Stimulated activated CD8-positive, alpha-beta memory T cell treated with anti-CD3 and anti-CD28 coated beads, Interleukin-12 subunit alpha, Interleukin-12 subunit beta, amount 100 ng/mL, for 4 hours (primary cell): ENCODE data around the gene GGA2.
A peak's percentile ranks its signal among the peaks of the same experiment; 100 is the strongest.
"Not testable (repeated sequence)": the region's sequence is repeated elsewhere in the genome, so short reads cannot be mapped to it uniquely, and the experiment has no call there.

Source experiments
- DNase-seq: peaks from one replicate; pipeline ENCODE4 v3.0.0-alpha.2; 2020; ENCODE audit warnings: low read depth

GGA2 gene, protein sequence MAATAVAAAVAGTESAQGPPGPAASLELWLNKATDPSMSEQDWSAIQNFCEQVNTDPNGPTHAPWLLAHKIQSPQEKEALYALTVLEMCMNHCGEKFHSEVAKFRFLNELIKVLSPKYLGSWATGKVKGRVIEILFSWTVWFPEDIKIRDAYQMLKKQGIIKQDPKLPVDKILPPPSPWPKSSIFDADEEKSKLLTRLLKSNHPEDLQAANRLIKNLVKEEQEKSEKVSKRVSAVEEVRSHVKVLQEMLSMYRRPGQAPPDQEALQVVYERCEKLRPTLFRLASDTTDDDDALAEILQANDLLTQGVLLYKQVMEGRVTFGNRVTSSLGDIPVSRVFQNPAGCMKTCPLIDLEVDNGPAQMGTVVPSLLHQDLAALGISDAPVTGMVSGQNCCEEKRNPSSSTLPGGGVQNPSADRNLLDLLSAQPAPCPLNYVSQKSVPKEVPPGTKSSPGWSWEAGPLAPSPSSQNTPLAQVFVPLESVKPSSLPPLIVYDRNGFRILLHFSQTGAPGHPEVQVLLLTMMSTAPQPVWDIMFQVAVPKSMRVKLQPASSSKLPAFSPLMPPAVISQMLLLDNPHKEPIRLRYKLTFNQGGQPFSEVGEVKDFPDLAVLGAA

DNA sequence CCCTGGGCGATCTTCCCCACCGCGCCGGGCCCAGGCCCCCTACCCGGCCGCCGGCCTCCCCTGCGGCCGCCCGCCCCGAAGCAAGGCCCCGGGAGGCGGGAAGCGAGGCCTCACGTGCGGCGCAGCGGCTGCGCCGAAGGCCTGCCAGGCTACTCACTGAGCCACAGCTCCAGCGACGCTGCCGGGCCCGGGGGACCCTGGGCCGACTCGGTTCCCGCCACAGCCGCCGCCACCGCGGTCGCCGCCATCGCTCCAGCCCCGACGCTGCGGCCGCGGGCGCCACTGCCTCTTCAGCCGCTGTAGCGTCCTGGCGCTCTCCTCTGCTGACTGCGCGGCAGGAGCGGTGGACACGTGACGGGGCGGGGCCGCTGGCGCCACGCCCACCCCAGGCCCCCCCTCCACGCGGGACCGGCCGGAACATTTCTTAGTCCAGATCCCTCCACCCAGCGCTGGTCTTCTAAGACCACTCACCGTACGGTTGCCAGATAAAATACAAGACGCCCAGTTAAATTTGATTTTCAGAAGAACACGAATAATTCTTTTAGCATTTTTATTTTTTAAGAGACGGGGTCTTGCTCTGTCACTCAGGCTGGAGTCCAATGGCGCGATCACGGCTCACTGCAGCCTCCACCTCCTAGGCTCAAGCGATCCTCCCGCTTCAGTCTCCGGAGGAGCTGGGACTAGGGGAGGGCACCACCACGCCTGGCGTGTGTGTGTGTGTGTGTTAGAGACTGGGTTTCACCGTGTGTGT lies at the start of gene GGA2:
Gene GGA2 (minus strand): TSS at position 331 of the 751 bp plus-strand sequence. CDS start 83 bp downstream, at position 248.
- DNase-seq = peak; percentile 70

DNA sequence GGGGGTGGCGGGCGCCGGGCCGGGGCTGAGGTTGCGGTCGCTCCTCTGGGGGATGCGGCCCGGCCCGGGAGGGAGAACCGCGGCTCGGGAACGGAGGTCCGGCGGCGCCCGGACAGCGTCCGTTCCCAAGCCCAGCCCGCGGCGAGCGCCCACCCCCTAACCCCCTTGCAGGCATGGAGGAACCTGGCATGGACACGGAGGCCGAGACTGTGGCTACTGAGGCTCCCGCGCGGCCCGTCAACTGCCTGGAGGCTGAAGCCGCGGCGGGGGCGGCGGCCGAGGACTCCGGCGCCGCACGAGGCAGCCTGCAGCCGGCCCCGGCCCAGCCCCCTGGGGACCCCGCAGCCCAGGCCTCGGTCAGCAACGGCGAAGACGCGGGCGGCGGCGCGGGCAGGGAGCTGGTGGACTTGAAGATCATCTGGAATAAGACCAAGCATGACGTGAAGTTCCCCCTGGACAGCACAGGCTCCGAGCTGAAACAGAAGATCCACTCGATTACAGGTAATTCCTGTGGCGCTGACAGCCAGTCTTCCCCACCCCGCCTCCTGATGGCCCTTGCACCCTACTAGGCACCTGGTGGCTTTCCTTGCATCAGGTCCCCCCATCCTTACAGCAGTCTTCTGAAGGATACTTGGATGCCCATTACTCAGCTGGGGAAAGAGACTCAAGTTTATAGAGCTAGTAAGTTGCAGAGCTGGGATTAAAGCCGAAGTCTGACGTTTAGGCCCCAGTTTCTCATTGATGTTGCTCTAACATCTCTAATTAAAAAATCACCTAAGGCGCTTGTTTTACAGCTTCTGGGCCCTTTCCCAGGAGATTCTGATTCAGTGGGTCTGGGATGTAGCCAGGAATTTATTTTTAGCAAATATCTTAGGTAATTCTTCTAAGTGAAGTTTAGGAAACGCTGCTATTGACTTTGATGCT lies 47.7 kb upstream of the GGA2 start:
- no peak for DNase-seq

DNA sequence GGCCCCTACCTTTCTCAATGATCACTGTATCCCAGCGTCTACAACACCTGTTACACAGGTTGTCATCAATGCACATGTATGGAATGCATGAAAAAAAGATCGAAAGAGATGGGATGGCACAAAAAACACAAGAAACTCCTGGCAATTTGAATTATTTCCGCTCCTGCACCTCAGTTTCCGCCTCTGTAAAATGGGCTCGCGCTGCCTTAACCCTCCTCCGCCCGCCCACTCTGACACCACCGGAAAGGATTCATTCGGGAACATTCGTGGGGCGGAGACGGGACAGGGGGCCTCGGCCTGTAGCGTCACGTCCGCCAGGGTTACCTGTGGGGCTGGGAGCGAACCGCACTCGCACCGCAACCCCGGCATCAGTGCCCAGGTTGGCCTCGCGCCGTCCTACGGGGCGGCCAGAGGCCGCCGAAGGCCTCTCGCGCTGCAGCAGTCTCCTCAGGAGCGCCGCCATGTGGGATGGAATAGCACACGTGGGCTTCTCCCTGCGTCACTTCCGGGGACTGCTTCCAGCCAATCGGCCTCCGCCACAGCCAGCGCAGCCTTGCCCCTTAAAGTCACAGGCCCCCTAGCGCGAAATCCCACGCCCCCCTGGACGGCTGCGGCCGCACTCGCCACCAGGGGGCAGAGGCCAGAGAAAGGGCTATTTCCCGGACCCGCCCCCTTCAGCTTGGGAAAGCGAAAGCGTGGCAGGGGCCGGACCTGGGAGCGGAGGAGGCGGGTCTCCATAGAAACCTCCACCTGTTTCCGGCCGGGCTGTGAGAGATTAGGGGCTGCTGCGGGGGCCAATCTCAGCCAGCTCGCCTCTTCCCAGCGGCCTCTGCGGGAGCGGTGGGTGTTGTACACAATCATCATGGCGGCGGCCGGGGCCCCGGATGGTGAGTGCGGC lies 46.8 kb upstream of the GGA2 start, which contains the start of the genes EARS2 and UBFD1:
Gene EARS2 (minus strand): TSS at position 470 of the 898 bp plus-strand sequence. CDS start 7 bp downstream, at position 463.
Gene UBFD1 (plus strand): TSS at position 847 of the 898 bp plus-strand sequence. CDS start 16 bp downstream, at position 863.
- DNase-seq = peak; percentile 98

DNA sequence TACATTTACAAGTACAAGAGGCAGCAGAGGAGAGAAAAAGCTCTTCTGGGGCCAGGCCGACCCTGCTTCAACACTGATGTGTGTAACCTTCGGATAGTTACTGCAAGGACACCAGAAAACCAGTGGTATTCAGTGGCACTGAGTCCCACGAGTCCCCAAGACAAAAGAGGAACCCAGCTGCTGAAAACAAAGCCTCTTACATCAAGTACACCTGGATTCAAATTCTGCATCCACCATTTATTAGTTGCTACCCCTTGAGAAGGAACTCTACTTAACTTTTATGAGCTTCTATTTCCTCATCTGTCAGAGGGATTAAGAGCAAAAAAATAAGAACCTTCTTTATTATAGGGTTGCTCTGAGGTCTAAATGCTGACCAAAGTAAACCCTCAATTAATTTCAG lies 44.2 kb upstream of the GGA2 start:
- no peak for DNase-seq

DNA sequence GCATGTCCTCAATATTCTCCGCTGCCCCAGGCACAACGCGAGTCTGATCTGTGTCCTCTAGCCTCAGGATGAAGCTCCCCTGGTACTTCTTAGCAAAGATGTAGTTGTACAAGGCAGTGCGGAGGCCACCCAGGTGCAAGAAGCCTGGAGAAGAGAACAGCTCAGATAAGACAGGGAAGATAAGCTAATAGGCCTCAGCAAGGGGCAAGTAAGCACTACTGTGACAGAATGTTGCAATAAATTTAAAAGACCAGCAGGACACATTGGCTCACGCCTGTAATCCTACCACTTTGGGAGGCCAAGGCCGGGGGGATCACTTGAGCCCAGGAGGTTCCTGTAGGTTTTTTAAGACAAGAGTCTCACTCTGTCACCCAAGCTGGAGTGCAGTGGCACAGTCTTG lies 41.9 kb upstream of the GGA2 start:
- DNase-seq = no peak

DNA sequence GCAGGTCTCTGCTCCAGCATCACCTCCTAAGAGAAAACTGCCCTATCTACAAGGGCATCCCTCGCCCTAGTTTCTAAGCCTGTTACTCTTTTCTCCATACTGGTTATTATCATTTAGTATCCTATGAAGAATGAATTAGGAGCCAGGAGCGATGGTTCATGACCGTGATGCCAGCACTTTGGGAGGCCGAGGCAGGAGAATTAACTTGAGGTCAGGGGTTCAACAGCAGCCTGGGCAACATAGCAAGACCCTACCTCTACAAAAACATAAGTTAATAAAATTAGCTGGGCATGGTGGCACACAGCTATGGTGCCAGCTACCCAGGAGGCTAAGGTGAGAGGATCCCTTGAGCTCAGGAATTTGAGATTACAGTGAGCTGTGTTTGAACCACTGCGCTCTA lies 39.6 kb upstream of the GGA2 start:
- DNase-seq = no peak

DNA sequence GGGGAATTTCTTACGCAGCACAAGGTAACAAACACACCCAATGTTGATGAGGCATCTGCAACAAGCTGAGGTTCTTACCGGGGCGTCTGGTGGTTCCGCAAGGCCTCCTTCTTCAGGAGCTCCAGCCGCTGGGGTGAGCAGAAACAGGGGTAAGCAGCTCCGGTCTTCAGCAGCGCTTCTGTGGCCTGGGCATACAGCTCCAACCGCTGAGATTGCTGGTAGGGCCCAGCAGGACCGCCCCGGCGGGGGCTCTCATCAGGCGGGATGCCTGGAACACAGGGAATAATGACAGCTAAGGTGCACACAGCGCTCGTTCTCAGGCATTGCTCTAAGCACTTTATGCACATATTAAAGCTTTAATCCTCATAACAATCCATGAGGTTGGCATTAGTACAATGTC lies 34.1 kb upstream of the GGA2 start:
- DNase-seq = no peak

DNA sequence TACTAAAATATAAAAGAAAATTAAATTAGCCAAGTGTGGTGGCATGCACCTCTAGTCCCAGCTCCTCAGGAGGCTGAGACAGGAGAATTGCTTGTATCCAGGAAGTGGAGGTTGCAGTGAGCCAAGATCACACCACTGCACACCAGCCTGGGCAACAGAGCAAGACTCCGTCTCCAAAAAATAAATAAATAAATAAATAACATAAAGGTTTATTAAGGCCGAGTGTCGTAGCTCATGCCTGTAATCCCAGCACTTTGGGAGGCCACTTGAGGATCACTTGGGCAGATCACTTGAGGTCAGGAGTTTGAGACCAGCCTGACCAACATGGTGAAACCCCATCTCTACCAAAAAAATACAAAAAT lies 30.5 kb upstream of the GGA2 start:
- not testable (repeated sequence) for DNase-seq

DNA sequence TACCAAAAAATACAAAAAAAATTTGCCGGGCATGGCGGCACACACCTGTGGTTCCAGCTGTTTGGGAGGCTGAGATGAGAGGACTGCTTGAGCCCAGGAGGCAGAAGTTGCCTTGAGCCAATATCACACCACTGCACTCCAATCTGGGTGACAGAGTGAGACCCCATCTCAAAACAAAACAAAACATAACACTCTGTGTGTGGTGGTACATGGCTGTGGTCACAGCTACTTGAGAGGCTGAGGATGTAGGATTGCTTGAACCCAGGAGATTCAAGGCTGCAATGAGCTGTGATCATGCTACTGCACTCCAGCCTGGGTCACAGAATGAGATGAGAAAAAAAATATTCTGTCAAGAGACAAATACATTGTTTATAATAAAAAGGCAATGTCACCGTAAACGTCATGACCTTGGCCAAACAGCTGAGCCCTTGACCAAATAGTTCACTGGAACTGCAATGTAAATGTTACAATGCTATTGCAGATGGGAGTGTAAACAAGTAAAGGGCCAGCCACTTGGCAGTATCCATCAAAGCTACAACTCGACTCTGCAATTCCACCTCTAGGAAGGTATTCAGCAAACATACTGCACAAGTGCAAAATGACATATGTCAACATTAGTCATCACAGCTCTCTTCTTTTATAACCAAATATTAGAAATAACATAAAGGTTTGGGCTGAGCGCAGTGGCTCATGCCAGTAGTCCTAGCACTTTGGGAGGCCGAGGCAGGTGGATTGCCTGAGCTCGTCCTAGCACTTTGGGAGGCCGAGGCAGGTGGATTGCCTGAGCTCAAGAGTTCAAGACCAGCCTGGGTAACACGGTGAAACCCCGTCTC lies 29.9 kb upstream of the GGA2 start:
- DNase-seq = no peak

DNA sequence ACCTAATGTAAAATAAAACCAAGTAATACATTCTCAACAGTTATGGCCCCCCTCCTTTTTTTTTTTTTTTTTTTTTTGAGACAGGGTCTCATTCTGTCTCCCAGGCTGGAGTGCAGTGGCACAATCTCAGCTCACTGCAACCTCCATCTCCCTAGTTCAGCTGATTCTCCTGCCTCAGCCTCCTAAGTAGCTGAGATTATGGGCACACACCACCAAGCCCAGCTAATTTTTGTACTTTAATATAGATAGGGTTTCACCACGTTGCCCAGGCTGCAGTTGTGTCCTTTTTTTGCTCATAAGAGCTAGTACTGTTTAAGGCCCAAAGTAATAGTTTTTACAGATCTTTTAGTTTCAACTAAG lies 28.6 kb upstream of the GGA2 start:
- DNase-seq = no peak

DNA sequence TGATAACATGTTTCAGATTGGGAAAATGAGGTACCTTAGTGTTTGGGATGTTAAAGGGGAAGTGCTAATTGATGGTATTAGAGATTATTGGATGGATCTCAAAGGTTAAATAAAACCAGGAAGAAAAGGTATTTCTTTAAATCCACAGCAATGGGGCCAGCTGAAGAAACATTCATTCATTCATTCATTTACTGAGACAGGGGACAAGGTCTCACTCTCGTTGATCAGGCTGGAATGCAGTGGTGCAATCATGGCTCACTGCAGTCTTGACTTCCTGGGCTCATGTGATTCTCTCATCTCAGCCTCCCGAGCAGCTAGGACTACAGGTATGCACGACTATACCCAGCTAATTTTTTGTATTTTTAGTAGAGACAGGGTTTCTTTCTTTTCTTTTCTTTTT lies 27.1 kb upstream of the GGA2 start:
- DNase-seq = no peak

DNA sequence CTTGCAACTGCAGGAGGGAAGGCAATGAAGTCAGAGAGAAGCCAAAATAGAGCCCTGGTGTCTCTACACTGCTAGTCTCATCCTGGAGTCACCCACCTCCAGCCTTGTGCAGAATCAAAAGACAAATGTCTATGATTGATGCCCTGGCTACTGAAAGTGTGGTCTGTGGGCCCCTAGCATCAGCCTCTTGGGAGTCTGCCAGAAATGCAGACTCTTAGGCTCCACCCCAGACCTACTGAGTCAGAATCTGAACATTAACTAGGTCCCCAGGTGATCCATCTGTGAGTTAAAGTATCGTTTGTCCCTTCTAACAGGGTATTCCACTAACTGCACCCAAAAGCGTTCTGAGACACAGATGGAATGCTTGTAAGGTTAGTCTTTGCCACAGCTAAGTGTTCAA lies 25.6 kb upstream of the GGA2 start:
- no peak for DNase-seq

DNA sequence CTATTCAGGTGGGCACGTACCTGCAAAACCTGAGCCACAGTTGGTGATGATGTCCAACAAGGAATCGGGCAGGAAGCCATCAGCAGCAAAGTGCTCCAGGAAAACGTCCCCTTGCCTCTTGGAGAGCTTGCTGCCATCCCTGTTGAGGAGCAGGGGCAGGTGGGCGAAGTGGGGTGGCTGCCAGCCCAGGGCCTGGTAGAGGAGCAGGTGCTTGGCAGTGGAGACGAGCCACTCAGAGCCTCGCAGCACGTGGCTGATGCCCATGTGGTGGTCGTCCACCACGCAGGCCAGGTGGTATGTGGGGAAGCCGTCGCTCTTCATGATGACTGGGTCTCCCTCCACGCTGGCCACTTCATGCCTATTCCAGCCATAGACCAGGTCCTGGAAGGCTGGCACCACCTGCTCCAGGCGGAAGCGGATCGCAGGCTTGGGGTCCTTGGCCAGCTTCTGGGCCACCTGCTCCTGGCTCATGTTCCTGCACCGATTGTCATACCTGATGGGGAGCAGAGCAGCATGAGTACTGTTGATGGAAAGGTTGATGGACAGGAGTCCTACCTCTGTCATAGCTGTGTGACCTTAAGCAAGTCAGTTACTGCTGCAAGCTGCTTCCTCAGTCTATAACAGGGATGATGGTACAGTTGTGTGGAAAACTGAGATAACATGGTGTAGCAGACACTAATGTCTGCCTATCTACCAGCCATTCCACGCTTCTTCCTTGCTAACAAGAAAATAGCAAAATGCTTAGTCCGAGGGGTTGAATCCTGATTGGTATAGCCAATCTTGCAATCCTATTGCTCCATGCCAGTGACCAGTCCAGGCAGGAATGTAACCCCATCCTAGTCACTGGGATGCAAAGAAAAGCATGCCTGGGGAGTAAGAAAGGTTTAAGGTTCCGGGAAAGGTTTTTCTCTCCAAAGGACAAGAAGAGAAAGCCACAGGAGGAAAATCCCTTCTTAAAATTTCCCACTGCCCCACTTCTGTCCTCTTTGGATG lies 24.9 kb upstream of the GGA2 start:
- DNase-seq = no peak

DNA sequence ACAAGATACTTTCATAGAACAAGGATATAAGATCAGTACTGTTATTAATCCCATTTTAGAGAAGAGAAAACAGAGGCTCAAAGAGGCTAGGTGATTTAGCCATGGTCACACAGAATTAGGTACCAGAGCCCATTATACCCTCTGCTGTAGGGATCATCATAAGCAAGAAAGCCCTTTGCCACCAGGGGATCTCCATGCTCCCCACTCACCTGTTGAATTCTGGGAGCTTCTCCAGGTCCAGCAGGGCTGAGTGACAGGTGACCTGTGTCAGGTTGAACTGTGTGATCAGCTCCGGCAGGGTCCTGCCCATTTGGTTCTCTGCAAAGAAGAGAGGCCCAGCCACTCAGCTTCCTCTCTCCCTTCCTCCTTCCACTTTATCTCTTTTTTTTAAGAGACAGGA lies 22.2 kb upstream of the GGA2 start:
- no peak for DNase-seq

DNA sequence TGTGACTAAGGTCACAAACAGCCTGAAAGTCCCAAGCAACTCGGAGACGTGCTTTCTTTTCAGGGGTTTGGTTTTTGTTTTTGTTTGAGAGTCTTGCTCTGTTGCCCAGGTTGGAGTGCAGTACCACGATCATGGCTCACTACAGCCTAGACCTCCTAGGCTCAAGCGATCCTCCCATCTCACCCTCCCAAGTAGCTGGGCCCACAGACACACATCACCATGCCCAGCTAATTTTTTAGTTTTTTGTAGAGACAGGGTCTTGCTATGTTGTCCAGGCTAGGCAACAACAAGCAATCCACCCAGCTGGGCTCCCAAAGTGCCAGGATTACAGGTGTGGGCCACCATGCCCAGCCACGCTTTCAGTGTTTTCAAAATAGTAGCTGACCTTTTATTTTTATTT lies 19.8 kb upstream of the GGA2 start:
- DNase-seq = no peak

DNA sequence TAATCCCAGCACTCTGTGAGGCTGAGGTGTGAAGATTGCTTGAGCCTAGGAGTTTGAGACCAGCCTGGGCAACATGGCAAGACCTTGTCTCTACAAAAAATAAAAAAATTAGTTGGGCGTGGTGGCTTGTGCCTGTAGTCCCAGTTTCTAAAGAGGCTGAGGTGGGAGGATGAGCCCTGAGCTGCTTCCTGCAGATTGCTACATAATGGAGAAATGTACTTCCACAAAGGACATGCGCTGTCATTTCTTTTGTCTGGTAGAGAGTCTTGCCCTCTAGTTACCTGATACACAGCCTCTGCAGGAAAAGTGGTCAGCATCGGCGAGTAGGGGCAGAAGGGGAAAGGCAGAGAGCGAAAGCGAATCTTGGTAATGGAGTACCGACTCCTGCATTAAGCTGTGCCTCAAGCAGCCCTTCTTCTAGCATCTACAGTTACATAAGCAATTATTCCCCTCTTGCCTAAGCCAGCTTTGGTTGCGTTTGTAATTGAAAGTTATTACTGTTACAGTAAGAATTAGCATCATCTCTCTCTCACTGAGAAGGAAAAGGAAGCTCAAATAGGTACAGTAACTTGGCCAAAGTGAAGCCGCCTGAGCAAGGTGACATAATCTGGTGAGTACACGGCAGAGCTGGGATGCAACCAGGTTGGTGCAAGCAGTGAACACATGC lies 18.5 kb upstream of the GGA2 start:
- DNase-seq = no peak

DNA sequence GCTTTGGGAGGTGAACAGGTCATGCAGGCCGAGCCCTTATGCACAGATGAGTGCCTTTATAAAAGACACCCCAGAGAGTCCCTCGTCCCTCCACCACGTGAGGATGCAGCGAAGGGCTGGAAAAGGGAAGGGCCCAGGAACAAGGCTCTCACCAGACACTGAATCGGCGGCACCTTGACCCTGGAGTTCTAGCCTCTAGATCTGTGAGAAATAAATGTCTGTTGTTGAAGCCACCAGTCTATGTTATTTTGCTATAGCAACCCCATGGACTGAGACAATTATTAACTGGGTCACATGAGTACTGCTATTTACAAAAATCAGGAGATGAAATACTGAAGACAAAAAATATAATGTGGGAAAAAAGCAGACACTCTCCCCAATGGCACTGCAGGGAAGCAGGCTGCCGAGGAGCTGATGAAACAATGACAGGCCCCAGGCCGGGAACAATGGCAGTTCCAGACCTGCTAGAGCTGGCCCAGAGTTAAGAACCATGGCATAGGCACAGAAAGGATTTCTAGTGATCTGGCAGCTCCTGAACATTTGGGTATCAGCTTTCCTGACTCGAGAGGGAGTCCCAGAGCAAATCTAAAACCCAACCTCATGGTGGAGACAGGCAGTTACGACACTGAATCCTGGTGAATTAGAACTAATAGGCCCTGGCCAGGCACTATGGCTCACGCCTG lies 17.8 kb upstream of the GGA2 start:
- DNase-seq = no peak
